OCI-LY7 (cell line): ENCODE measurements around the gene ARL13B.
A peak's percentile ranks its signal among the peaks of the same experiment; 100 is the strongest.

Source experiments
- EZH2phosphoT487 ChIP-seq: fragments of 200-600 bp; sonication (generic); IDR thresholded peaks from 2 replicates; pipeline ENCODE4 v1.6.1; 2018; ENCODE audit warnings: low read depth, borderline replicate concordance, mild to moderate bottlenecking, mixed run types, antibody characterized with exemption, low read length, moderate library complexity, mixed read lengths
- TF ChIP-seq, protein P1 (sequence below): fragments of 200-600 bp; sonication (generic); conservative IDR thresholded peaks from 2 replicates; pipeline ENCODE4 v1.5.1; 2014; ENCODE audit warnings: mild to moderate bottlenecking, antibody characterized with exemption, low read length, moderate library complexity, mixed read lengths

DNA sequence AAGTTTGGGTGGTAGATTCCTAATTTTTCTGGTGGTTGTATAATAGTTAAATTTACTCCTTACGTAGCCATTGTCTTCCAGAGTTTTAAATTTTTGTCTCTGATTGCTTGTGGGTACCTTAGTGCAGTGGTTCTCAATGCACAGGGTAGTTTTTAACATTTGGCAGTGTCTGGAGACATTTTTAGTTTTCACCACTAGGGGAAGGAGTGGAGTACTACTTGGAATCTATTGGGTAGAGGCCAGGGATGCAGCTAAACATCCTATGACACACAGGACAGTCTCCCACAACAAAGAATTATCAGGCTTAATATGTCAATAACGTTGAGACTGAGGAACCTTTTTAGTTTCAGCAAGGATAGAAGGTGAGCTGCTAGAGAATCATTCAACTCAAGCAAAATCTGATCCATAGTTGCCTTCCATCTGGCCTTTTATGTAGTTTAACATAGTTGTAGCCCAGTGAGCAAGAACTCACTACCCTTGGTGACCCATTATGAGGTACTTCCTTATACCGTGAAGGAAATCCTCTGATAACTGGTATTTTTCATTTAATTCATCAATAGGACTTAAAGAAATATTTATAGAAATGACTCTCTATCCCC is 57.1 kb downstream of the ARL13B start:
- TF ChIP-seq, protein P1, sequence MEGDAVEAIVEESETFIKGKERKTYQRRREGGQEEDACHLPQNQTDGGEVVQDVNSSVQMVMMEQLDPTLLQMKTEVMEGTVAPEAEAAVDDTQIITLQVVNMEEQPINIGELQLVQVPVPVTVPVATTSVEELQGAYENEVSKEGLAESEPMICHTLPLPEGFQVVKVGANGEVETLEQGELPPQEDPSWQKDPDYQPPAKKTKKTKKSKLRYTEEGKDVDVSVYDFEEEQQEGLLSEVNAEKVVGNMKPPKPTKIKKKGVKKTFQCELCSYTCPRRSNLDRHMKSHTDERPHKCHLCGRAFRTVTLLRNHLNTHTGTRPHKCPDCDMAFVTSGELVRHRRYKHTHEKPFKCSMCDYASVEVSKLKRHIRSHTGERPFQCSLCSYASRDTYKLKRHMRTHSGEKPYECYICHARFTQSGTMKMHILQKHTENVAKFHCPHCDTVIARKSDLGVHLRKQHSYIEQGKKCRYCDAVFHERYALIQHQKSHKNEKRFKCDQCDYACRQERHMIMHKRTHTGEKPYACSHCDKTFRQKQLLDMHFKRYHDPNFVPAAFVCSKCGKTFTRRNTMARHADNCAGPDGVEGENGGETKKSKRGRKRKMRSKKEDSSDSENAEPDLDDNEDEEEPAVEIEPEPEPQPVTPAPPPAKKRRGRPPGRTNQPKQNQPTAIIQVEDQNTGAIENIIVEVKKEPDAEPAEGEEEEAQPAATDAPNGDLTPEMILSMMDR, result peak; percentile 79
- TF ChIP-seq EZH2phosphoT487, result no peak
